Transverse colon (tissue), 4 donors: ENCODE measurements around the gene GPR15.

Experiments used
- CTCF ChIP-seq, 5 experiments: fragments of 200-600 bp in 3 of 5; fragments of 450-650 bp in 2 of 5; sonication (generic) in 3 of 5; IDR thresholded peaks; 1 replicate in 2 of 5; 2 replicates in 3 of 5; pipeline ENCODE4 v1.5.1; 2016 to 2017; ENCODE audit warnings: antibody characterized with exemption in 5 of 5, inconsistent platforms in 3 of 5, mild to moderate bottlenecking in 2 of 5, moderate library complexity in 1 of 5
- EP300 ChIP-seq: sonication (generic); formaldehyde crosslinking; IDR thresholded peaks from one replicate; pipeline ENCODE4 v1.6.1; 2017; ENCODE audit warnings: antibody characterized with exemption, low read depth
- POLR2A ChIP-seq: fragments of 450-650 bp; IDR thresholded peaks from one replicate; pipeline ENCODE4 v1.6.1; 2016; ENCODE audit warnings: antibody characterized with exemption, mild to moderate bottlenecking, moderate library complexity
- POLR2AphosphoS5 ChIP-seq, 3 donors: sonication (generic); formaldehyde crosslinking; IDR thresholded peaks; one replicate each; pipeline ENCODE4 v1.6.1; 2016; ENCODE audit warnings: antibody characterized with exemption in 3 of 3

DNA sequence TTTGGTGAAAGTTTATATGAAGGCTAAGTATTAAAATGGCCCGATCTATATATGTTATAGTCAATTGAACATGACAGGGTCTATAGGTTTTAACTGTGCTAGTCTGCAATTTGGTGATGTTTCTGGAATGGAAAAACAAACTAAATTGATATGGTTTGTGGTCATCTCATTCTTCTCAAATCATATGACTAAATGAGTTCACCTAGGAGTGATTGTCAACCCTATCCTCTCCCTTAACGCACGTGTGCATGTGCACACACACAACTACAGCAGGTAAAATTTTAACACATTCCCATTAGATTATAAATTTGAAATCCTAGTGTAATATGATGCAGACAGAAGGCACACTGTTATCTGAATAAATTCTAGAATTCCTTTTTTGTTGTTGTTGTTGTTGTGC is 18.0 kb upstream of the GPR15 start:
- TF ChIP-seq POLR2A (no peak), CTCF (IDR thresholded peaks at IDR 0.05) (no peak), POLR2AphosphoS5 (IDR thresholded peaks at IDR 0.05) (no peak), EP300 (no peak)
